PC-3 (cell line): ENCODE data around the gene CYP20A1. TPM values are rescaled to one million over a fixed set of nuclear protein-coding genes. Genes with fewer than 3 reads are reported as not detected.

Source experiments
- ATAC-seq: fragments of 200-7000 bp; cut with Tn5 transposase; 2 replicates; pipeline ENCODE4 v1.9.1; 2020; ENCODE audit warnings: mild to moderate bottlenecking, moderate library complexity
- BruUV-seq: library from RNA; stranded (reverse); fragments of 400-500 nt; replicated peaks from 2 replicates; lab custom pipeline; 2021; lab: Mats Ljungman, UMichigan
- CTCF ChIA-PET: fragments of 300-600 bp; sonication (Branson Sonifier 250); formaldehyde crosslinking; loops from one replicate; lab custom pipeline; 2022; ENCODE audit warnings: antibody characterized with exemption; lab: Charles Lee
- POLR2A ChIA-PET: fragments of 300-600 bp; sonication (Branson Sonifier 250); formaldehyde crosslinking; loops from one replicate; lab custom pipeline; 2022; ENCODE audit warnings: antibody characterized with exemption; ENCODE audit not compliant: unreplicated experiment; lab: Charles Lee
- DNase-seq: peaks from one replicate; pipeline ENCODE4 v3.0.0-alpha.2; 2015
- H2AFZ ChIP-seq: fragments of 300-600 bp; sonication (generic); 2 replicates; pipeline ENCODE4 v1.6.0; 2016; ENCODE audit warnings: antibody characterized with exemption, low read length
- H3F3A ChIP-seq: fragments of 300-600 bp; sonication (generic); one replicate; pipeline ENCODE4 v1.6.0; 2017; ENCODE audit warnings: antibody characterized with exemption, low read length, control low read depth, mild to moderate bottlenecking; ENCODE audit not compliant: unreplicated experiment
- H3K27ac ChIP-seq: fragments of 300-600 bp; sonication (generic); 2 replicates; pipeline ENCODE4 v1.5.1; 2016; ENCODE audit warnings: mild to moderate bottlenecking, low read length
- H3K27me3 ChIP-seq: fragments of 300-600 bp; sonication (generic); 2 replicates; pipeline ENCODE4 v1.6.1; 2016; ENCODE audit warnings: low read length, mixed read lengths
- H3K36me3 ChIP-seq: fragments of 300-600 bp; sonication (generic); 2 replicates; pipeline ENCODE4 v1.6.1; 2016; ENCODE audit warnings: low read depth, mixed run types, low read length, mixed read lengths
- H3K4me1 ChIP-seq: fragments of 300-600 bp; sonication (generic); 2 replicates; pipeline ENCODE4 v1.5.1; 2016; ENCODE audit warnings: low read length; ENCODE audit not compliant: insufficient read depth
- H3K4me2 ChIP-seq: fragments of 300-600 bp; sonication (generic); 2 replicates; pipeline ENCODE4 v1.6.0; 2016; ENCODE audit warnings: low read length
- H3K4me3 ChIP-seq: fragments of 300-600 bp; sonication (generic); 2 replicates; pipeline ENCODE4 v1.5.1; 2016; ENCODE audit warnings: mild to moderate bottlenecking, low read length, mixed read lengths
- H3K79me2 ChIP-seq: fragments of 300-600 bp; sonication (generic); 2 replicates; pipeline ENCODE4 v1.6.1; 2017; ENCODE audit warnings: low read length, mixed read lengths
- H3K9ac ChIP-seq: fragments of 300-600 bp; sonication (generic); 2 replicates; pipeline ENCODE4 v1.6.0; 2016; ENCODE audit warnings: mild to moderate bottlenecking, low read length
- H3K9me2 ChIP-seq: fragments of 300-600 bp; sonication (generic); replicated peaks from 2 replicates; pipeline ENCODE4 v1.6.1; 2016; ENCODE audit warnings: mixed run types, low read length, mixed read lengths
- H3K9me3 ChIP-seq: fragments of 300-600 bp; sonication (generic); 2 replicates; pipeline ENCODE4 v1.6.1; 2016; ENCODE audit warnings: low read length, mixed read lengths
- H4K20me1 ChIP-seq: fragments of 300-600 bp; sonication (generic); 2 replicates; pipeline ENCODE4 v1.6.1; 2016; ENCODE audit warnings: low read length, mixed read lengths
- EZH2 ChIP-seq: fragments of 300-600 bp; sonication (generic); IDR thresholded peaks from one replicate; pipeline ENCODE4 v1.6.1; 2017; ENCODE audit warnings: antibody characterized with exemption, mild to moderate bottlenecking, low read length; ENCODE audit not compliant: unreplicated experiment
- EZH2phosphoT487 ChIP-seq: fragments of 300-600 bp; sonication (generic); IDR thresholded peaks from 2 replicates; pipeline ENCODE4 v1.6.1; 2018; ENCODE audit warnings: mild to moderate bottlenecking, antibody characterized with exemption, low read length, borderline replicate concordance
- intact Hi-C: fragments of 100-400 bp; cut with micrococcal nuclease; formaldehyde crosslinking; loops from 2 replicates; pipeline ENCODE4 v1.9.0; 2023
- total RNA-seq: library from RNA; depleted of rRNA; stranded (reverse); fragments of >200 nt; gene quantifications from 2 replicates; pipeline ENCODE4 v1.2.3, GENCODE V29; 2014
- TF ChIP-seq, protein P1 (sequence below): fragments of 300-600 bp; sonication (generic); conservative IDR thresholded peaks from 2 replicates; pipeline ENCODE4 v1.5.1; 2017; ENCODE audit warnings: antibody characterized with exemption, low read depth, mild to moderate bottlenecking, low read length

CYP20A1 gene
- total RNA-seq, 1 experiment from 2014 or later: 14.1 TPM

DNA sequence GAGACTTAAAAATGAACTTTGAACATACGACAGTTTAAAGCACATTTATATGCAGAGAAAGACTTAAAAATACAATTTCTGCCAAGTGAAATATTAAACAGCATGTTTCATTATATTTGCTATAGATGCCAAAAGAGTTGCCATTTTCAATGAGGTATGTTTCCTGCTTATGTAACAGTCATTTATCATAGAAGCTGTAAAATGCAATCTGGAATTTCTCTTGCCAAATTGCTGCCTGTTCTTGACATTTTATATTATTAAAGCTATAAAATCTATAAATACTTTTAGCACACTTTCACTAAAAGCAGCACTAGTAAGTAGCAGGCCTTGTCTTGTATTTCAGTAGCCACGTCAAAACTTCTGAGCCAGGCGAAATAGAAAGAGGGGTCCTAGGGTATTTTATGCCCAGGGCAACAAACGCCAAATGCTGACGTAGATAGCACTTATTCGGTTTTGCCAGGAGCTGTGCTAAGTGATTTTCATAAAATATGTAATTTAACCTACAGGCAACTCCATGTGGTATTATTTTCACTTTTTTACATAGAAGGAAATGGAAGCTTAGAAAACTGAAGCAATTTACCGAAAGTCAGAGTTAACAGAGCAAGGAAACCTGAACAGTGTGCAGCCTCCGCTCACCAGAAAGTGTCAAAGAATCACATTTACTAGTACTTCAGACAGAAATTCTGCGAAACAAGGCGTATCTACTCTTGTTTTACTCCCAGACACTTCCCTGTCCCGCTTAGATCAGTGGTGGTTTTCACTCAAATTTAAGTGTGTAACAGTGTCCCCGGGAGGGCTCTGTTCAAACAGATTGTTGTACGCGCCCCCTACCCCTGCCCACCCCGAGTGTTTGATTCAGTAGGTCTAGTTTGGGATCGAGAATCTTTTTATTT lies 1.2 kb upstream of the CYP20A1 start:
- no peak for ATAC-seq
- CTCF ChIA-PET: interaction anchor here (0.7 kb wide), 1 partner anchor 537 kb away, joined by 4 read pairs; no protein-coding TSS in a partner anchor
- no peaks in the 10 kb centered on the region for H4K20me1 ChIP-seq

DNA sequence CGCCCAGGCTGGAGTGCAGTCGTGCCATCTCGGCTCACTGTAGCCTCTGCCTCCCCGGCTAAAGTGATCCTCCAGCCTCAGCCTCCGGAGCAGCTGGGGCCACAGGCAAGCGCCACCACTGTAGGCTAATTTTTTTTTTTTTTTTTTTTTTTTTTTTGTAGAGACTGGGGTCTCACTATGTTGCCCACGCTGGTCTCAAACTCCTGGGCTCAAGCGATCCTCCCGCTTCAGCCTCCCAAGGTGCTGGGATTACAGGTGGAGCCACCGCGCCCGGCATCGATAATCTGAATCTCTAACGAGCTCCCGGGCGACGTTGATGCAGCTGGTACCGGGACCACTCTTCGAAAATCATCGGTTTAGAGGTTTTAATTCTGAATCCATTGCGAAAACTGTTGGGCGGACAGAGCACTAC lies 520 bp upstream of the CYP20A1 start:
- H3K4me1 ChIP-seq: peaks cover 16% of the 10 kb centered on the region
- H3K79me2 ChIP-seq: peaks cover 35% of the 10 kb centered on the region
- DNase-seq (no peak), ATAC-seq (peak; percentile 1; the same call in 1 of the 2 replicates)
- H3K4me2 ChIP-seq: peak overlapping the region; percentile 99
- H3K9ac ChIP-seq: peak overlapping the region; percentile 91
- ChIA-PET CTCF (interaction anchor here (0.7 kb wide), 1 partner anchor 537 kb away, joined by 4 read pairs; no protein-coding TSS in a partner anchor), POLR2A (no interaction called here)
- H3K27me3 ChIP-seq: no peaks in the 10 kb centered on the region
- intact Hi-C loops: loop anchor here (2.0 kb wide), 1 partner anchor 209 kb away; no protein-coding TSS in a partner anchor
- H3K9me3 ChIP-seq: no peaks in the 10 kb centered on the region
- TF ChIP-seq EZH2phosphoT487 (no peak), EZH2 (no peak)
- TF ChIP-seq, protein P1, sequence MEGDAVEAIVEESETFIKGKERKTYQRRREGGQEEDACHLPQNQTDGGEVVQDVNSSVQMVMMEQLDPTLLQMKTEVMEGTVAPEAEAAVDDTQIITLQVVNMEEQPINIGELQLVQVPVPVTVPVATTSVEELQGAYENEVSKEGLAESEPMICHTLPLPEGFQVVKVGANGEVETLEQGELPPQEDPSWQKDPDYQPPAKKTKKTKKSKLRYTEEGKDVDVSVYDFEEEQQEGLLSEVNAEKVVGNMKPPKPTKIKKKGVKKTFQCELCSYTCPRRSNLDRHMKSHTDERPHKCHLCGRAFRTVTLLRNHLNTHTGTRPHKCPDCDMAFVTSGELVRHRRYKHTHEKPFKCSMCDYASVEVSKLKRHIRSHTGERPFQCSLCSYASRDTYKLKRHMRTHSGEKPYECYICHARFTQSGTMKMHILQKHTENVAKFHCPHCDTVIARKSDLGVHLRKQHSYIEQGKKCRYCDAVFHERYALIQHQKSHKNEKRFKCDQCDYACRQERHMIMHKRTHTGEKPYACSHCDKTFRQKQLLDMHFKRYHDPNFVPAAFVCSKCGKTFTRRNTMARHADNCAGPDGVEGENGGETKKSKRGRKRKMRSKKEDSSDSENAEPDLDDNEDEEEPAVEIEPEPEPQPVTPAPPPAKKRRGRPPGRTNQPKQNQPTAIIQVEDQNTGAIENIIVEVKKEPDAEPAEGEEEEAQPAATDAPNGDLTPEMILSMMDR: no peak
- TSS peak; percentile 55 for BruUV-seq
- H3K27ac ChIP-seq: peak overlapping the region; percentile 88
- no peaks in the 10 kb centered on the region for H4K20me1 ChIP-seq
- no peaks in the 10 kb centered on the region for H3F3A ChIP-seq
- H3K9me2 ChIP-seq: no peaks in the 10 kb centered on the region
- H3K4me3 ChIP-seq: peak overlapping the region; percentile 95
- peak overlapping the region; percentile 92 for H2AFZ ChIP-seq
- H3K36me3 ChIP-seq: no peaks in the 10 kb centered on the region

More for the DNA sequence above, 1.2 kb upstream of the CYP20A1 start:
- Histone ChIP-seq H3K79me2 (peaks cover 30% of the 10 kb centered on the region), H3K9me2 (no peaks in the 10 kb centered on the region), H3F3A (no peaks in the 10 kb centered on the region), H2AFZ (peak overlapping the region; percentile 92), H3K9ac (peak overlapping the region; percentile 91), H3K4me3 (peak overlapping the region; percentile 95), H3K27ac (no peak overlapping the region), H3K9me3 (no peaks in the 10 kb centered on the region), H3K4me1 (peaks cover 16% of the 10 kb centered on the region), H3K4me2 (peak overlapping the region; percentile 99), H3K27me3 (no peaks in the 10 kb centered on the region), H3K36me3 (no peaks in the 10 kb centered on the region)
- TF ChIP-seq, protein P1: no peak
- no peak for TF ChIP-seq EZH2
- TF ChIP-seq EZH2phosphoT487: no peak
- BruUV-seq: no TSS peak
- intact Hi-C loops: loop anchor here (2.0 kb wide), 1 partner anchor 209 kb away; no protein-coding TSS in a partner anchor
- POLR2A ChIA-PET: no interaction called here
- no peak for DNase-seq

DNA sequence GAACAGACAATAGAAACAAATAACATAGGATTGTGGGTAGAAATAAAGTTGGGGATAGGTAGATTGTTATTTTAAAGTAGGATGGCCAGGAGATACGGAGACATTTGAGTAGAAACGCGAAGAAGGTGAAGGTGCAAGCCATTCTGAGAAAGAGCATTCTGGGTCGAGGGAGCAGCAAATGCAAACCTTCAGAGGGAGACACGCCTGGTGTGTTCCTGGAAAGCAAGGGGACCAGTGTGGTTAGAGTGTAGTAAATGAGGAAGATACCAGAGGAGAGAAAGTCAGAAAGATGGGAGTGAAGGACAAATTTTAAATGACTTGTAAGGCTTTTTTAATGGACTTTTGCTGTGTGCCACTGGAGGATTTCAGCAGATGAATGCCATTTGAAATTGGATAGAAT lies 1.7 kb downstream of the CYP20A1 start:
- H3K9ac ChIP-seq: no peak overlapping the region
- no peaks in the 10 kb centered on the region for H3K9me3 ChIP-seq
- H3K4me1 ChIP-seq: peaks cover 16% of the 10 kb centered on the region
- H3K36me3 ChIP-seq: no peaks in the 10 kb centered on the region
- H3K4me2 ChIP-seq: peak overlapping the region; percentile 99
- H3K27me3 ChIP-seq: no peaks in the 10 kb centered on the region
- DNase-seq (no peak), ATAC-seq (no peak)
- H2AFZ ChIP-seq: no peak overlapping the region
- ChIA-PET CTCF (no interaction called here), POLR2A (no interaction called here)
- peak overlapping the region; percentile 95 for H3K4me3 ChIP-seq
- no peaks in the 10 kb centered on the region for H3K9me2 ChIP-seq
- H4K20me1 ChIP-seq: no peaks in the 10 kb centered on the region
- H3F3A ChIP-seq: no peaks in the 10 kb centered on the region
- intact Hi-C loops: no loop called here
- peaks cover 35% of the 10 kb centered on the region for H3K79me2 ChIP-seq
- no TSS peak for BruUV-seq
- no peak overlapping the region for H3K27ac ChIP-seq
- TF ChIP-seq, protein P1: no peak
- TF ChIP-seq EZH2phosphoT487: no peak
- no peak for TF ChIP-seq EZH2
